NB4 (cell line): ENCODE data around the gene SENP8.

Source experiments
- MYC ChIP-seq: IDR thresholded peaks from 2 replicates; pipeline ENCODE4 v1.6.1; 2011; ENCODE audit warnings: low read depth, low read length
- POLR2A ChIP-seq: IDR thresholded peaks from 2 replicates; pipeline ENCODE4 v1.6.1; 2011; ENCODE audit warnings: mild to moderate bottlenecking; ENCODE audit not compliant: insufficient read length; ENCODE audit errors: extremely low read depth
- TF ChIP-seq, protein P1 (sequence below): IDR thresholded peaks from one replicate; pipeline ENCODE4 v1.5.1; 2012; ENCODE audit warnings: low read depth, low read length
- TF ChIP-seq, protein P2 (sequence below): IDR thresholded peaks from 2 replicates; pipeline ENCODE4 v1.6.1; 2011; ENCODE audit warnings: low read depth, low read length

DNA sequence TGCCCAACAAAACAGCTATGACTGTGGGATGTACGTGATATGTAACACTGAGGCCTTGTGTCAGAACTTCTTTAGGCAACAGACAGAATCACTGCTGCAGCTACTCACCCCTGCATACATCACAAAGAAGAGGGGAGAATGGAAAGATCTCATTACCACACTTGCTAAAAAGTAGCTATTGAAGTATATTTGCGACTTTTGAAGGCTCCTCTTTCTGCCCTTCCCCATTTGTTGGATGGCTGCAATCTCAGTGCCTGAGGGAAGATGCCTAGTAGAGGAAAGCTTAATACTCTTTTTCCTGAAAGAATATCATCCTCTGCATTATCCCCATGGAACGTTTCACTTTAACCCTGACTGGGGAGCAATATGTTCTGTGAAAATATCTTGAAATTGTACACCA, 21.9 kb downstream of the SENP8 start:
- TF ChIP-seq, protein P1, sequence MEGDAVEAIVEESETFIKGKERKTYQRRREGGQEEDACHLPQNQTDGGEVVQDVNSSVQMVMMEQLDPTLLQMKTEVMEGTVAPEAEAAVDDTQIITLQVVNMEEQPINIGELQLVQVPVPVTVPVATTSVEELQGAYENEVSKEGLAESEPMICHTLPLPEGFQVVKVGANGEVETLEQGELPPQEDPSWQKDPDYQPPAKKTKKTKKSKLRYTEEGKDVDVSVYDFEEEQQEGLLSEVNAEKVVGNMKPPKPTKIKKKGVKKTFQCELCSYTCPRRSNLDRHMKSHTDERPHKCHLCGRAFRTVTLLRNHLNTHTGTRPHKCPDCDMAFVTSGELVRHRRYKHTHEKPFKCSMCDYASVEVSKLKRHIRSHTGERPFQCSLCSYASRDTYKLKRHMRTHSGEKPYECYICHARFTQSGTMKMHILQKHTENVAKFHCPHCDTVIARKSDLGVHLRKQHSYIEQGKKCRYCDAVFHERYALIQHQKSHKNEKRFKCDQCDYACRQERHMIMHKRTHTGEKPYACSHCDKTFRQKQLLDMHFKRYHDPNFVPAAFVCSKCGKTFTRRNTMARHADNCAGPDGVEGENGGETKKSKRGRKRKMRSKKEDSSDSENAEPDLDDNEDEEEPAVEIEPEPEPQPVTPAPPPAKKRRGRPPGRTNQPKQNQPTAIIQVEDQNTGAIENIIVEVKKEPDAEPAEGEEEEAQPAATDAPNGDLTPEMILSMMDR = no peak
- TF ChIP-seq POLR2A (no peak), MYC (no peak)
- TF ChIP-seq, protein P2, sequence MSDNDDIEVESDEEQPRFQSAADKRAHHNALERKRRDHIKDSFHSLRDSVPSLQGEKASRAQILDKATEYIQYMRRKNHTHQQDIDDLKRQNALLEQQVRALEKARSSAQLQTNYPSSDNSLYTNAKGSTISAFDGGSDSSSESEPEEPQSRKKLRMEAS = no peak
